HG03521 (cell line): Measurements from ENCODE around the gene MYBPHL.

Experiments
- ATAC-seq: cut with Tn5 transposase; IDR thresholded peaks from one replicate; pipeline ENCODE4 v1.9.1; 2021; ENCODE audit warnings: mild to moderate bottlenecking, moderate library complexity; ENCODE audit not compliant: unreplicated experiment

The MYBPHL gene

DNA sequence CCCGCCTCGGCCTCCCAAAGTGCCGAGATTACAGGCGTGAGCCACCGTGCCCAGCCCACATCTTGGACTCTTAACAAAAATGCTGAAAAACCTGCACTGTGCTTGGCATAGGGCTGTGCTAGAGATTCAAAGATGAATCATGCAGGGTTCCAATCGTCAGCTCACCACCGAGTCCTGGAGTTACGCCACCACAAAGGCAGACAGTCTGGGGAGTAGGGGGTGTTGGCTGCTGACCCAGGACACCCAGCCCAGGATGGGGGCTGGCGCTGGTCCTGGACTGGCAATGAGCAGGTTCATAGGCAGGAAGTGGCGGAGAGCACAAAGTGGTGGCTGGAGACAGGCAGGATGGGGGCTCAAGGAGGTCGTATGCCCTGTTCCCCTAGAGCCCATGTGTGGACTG lies 39.8 kb downstream of the MYBPHL start:
- no peak for ATAC-seq

GRCh38 chr1:109265741-109266330 lies 41.0 kb downstream of the MYBPHL start:
- no peak for ATAC-seq

DNA sequence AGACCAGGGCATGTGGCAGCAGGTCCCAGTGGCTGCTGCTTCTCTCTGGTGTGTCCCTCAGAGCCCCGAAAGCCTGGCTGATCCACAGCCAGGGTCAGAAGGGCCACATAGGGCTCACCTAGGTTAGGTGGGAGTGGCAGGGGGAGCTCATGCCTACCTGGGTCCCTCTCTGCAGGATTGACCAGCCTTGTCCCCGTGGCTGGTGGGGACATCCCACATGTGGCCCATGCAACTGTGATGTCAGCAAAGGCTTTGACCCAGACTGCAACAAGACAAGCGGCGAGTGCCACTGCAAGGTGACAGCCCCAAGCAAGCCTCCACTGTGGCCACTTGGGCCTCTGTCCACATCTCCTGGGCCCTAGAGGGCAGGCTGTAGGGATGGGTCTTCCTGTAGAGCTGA lies 41.8 kb downstream of the MYBPHL start:
- no peak for ATAC-seq

DNA sequence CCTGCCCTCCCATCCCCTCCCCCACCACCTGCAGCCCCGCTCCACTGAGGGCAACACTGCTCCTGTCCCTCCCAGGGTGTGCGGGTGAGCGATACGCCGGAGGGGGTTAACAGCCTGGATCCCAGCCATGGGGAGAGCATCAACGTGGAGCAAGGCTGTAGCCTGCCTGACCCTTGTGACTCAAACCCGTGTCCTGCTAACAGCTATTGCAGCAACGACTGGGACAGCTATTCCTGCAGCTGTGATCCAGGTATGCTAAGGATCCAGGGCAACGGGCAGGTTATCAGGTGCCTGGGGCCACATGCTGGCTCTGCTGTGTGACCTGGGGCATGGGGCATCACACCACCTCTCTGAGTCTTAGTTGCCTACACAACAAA lies 42.4 kb downstream of the MYBPHL start:
- no peak for ATAC-seq

GRCh38 chr1:109263597-109264378 lies 43.0 kb downstream of the MYBPHL start:
- no peak for ATAC-seq

- no peak for ATAC-seq
Observed at GRCh38 chr1:109263234-109263596, 43.6 kb downstream of the MYBPHL start.

DNA sequence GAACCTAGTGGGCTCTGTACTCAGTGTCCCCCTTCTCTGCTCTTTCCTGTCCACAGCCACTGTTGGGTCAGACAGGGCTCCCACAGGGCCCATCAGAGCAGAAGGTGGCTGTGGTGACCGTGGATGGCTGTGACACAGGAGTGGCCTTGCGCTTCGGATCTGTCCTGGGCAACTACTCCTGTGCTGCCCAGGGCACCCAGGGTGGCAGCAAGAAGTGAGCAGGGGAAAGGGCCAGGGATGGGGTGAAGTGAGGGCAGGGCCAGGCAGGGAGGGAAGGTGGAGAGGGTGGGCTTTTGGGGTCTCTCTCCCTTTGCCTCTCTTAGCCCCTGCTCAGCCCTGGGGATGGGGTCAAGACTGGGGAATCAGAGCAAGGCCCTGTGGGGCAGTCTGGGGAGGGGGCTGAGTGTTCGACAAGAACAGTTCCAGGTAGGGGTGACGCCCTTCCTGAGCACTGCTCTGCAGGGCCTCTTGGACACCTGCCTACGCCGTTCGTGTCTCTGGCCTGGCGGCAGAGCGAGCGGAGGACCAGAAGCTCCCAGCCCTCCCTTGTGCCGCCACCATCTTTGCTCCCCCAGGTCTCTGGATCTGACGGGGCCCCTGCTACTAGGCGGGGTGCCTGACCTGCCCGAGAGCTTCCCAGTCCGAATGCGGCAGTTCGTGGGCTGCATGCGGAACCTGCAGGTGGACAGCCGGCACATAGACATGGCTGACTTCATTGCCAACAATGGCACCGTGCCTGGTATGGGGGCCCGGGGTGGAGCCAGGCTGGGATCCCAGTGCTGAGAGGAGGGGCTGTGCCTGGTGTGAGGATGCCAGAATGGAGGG lies 44.4 kb downstream of the MYBPHL start:
- no peak for ATAC-seq

GRCh38 chr1:109261578-109261977 lies 45.2 kb downstream of the MYBPHL start:
- ATAC-seq: no peak

GRCh38 chr1:109261006-109261405 lies 45.8 kb downstream of the MYBPHL start:
- no peak for ATAC-seq

GRCh38 chr1:109259674-109260557 lies 46.9 kb downstream of the MYBPHL start:
- ATAC-seq: no peak

GRCh38 chr1:109258481-109259466 lies 48.0 kb downstream of the MYBPHL start:
- no peak for ATAC-seq

DNA sequence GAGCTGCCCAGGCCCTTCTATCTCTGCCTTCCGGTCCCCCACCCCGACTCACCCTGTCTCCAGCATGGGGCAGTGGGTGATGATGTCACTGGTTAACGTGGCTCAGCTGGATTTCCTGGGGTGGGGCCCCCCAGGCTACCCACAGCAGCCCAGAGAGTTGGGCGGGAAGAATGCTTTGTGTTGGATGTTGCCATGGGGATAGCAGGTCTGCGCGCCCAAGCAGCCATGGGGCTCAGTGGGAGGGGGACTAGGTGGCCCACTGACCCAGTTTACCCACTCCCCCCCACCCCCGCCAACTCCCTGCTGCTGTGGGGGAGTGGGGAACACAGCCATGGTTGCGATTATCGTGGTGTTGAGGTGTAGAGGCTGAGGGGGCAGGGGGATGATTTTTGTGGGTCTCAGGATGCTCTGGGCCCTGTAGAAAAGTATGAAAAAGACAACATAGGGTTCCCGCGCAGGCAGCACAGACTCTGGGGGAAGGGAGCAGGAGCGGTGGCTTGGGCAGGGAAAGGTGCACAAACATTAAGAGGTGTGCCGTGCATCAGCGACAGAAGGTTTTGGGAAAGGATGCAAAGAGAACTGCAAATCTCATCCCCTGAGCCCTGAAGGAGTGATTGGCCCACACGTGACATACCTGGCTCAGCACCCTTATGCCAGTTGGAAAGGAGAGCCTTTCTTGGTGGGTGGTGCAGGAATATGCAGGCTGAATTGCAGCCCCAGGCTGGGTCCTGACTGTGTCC lies 49.0 kb downstream of the MYBPHL start:
- no peak for ATAC-seq

- no peak for ATAC-seq
Observed at GRCh38 chr1:109256971-109257681, 49.7 kb downstream of the MYBPHL start.

DNA sequence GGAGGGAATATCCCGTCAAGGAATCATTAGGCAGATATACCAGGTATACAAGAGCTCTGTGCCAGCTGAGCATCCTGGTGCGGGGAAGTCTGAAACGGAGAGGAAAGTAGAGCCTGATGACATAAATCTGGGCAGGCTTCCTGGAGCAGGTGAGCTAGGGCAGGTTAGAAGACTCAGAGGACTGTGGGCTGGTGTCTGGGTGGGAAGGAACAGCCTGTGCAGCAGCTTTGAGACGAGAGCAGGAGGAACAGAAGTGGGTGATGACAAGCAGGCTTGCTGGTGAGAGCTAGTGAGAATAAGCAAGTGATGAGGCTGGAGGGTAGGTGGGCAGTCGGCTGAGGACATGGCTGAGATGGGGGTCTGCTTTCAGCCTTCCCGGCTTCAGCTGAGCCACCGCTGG lies 50.7 kb downstream of the MYBPHL start:
- no peak for ATAC-seq

DNA sequence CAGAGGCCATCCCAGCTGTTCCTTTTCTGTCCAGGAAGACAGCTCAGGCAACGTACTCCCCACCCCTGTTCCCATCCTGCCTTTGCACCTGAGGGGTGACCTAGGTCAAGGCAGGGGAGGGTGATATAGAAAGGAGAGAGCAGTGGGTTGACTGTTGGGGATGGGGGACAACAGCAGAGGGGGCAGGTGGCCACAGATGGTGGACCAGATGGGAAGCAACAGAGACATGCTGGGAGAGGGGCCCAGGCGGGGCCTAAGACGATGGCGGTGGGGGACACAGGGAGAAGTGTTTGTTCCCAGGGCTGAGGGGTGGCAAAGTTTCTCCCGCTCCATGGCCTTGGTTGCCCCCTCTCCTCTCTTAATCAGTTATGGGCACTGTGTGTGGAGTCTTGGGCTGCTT lies 51.1 kb downstream of the MYBPHL start:
- ATAC-seq: no peak

GRCh38 chr1:109255097-109255651 lies 51.6 kb downstream of the MYBPHL start:
- ATAC-seq: no peak

DNA sequence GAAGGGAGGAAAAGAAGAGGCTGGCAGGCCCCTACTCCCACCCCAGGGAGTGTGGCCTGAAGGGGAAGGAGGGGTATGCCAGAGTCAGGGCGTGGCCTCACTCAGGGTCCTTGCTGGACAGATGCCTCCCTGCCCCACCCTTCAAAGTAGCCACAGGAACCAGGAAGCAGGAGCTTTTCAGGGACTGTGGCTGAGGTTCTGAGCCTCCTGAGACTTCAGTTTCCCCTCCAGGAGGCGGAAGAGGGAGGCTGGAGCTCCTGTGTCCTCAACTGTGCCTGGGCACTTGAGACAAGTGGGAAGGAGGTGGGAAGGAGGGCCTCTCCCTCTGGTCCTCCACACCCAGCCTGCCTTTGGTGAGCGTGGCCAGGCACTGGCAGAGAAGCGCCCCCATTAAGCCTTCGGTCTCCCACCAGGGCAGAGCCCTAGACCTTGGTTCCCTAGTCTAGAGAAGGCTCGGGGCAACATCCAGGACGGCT lies 52.2 kb downstream of the MYBPHL start:
- no peak for ATAC-seq
